ENCODE data around the gene MTIF3. TPM values are rescaled to one million over a fixed set of nuclear protein-coding genes. Genes with fewer than 3 reads are reported as not detected.

MTIF3 gene, protein sequence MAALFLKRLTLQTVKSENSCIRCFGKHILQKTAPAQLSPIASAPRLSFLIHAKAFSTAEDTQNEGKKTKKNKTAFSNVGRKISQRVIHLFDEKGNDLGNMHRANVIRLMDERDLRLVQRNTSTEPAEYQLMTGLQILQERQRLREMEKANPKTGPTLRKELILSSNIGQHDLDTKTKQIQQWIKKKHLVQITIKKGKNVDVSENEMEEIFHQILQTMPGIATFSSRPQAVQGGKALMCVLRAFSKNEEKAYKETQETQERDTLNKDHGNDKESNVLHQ
- 10 to 100 TPM; 26.0 to 51.1 TPM for total RNA-seq

DNA sequence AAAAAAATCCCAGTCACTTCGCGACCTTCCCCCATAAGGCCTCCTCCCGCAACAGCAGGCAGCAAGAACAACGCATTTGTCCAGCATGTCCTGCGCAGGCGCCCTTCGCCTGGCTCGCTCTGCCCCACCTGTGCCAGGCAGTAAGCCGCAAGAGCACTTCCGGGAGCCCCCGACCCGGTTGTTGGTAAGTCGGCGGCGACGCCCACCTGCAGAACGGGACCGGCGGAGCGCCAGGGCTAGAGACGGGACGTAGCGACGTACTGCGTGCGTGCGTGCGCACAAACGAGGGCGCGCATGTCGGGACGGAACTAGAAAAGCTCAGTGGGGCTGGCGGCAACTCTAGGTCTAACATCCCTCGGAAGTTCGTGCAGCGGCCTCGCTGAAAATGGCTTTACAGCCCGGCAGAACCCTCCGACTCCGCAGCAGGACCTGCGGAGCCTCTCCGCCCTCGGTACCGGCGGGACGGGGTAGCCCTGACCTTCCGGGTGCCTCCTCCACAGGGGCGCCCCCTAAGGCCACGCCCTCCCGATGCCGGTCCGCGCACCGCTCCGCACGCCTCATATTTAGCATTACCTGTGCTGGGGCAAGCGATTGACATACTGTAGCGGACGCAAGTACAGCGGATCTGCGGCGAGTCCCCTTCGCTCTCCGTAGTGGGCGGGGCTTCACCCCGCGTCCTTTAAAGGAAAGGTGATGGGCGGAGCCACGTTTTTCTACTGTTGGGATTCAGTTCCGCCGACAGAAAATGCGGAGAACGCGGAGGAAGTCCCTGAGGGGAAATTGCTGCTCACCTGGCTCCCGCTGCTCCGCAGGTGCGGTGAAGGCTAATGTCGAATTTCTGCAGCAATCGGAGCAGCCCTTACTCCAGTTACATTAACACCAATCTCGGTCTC, at the start of gene MTIF3:
TSS of gene MTIF3 (minus strand) at position 629 of the 893 bp plus-strand sequence. CDS start 10,116 bp downstream, outside the sequence.
- Histone ChIP-seq H3K36me3 (replicated peaks in 1 of 2; ENCODE audit: insufficient read depth in 1 of 2, low read depth in 2 of 2) (no peaks in the 10 kb centered on the region), H3K4me3 (peak within 1 kb of the TSS; percentile 35 to 91), H3K9me3 (no peaks in the 10 kb centered on the region), H3K27ac (peak within 1 kb of the TSS; percentile 98 to 100 (median 99)), H3K27me3 (no peaks in the 10 kb centered on the region), H3K4me1 (peaks cover 30% of the 10 kb centered on the region)
- intact Hi-C loops (cut with DNase I), result no loop called here
- TF ChIP-seq POLR2A (IDR thresholded peaks at IDR 0.05), result peak; percentile 77 to 98 (median 97)
- TF ChIP-seq, protein P1, sequence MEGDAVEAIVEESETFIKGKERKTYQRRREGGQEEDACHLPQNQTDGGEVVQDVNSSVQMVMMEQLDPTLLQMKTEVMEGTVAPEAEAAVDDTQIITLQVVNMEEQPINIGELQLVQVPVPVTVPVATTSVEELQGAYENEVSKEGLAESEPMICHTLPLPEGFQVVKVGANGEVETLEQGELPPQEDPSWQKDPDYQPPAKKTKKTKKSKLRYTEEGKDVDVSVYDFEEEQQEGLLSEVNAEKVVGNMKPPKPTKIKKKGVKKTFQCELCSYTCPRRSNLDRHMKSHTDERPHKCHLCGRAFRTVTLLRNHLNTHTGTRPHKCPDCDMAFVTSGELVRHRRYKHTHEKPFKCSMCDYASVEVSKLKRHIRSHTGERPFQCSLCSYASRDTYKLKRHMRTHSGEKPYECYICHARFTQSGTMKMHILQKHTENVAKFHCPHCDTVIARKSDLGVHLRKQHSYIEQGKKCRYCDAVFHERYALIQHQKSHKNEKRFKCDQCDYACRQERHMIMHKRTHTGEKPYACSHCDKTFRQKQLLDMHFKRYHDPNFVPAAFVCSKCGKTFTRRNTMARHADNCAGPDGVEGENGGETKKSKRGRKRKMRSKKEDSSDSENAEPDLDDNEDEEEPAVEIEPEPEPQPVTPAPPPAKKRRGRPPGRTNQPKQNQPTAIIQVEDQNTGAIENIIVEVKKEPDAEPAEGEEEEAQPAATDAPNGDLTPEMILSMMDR (IDR thresholded peaks at IDR 0.05), result peak in 4 of 7 experiments; percentile 3 to 22 (median 20)
- ATAC-seq, result peak; percentile 89
- WGBS, 2 donors, result 0% methylated on average over 19 to 73 of the region's 81 CpGs
- peak; percentile 97 to 98 (median 98) for DNase-seq

- H3K4me1 ChIP-seq, result no peaks in the 10 kb centered on the region
- intact Hi-C loops (cut with DNase I), result no loop called here
- H3K36me3 ChIP-seq (replicated peaks in 1 of 2; ENCODE audit: insufficient read depth in 1 of 2, low read depth in 2 of 2), result no peaks in the 10 kb centered on the region
- H3K9me3 ChIP-seq, result no peaks in the 10 kb centered on the region
- H3K27ac ChIP-seq, result no peak overlapping the region
- TF ChIP-seq, protein P1 (IDR thresholded peaks at IDR 0.05), result no peak
- H3K4me3 ChIP-seq, result no peak overlapping the region
- no peak for ATAC-seq
- WGBS, 2 donors, result 80 to 89% methylated on average over 11 of the region's 11 CpGs
- H3K27me3 ChIP-seq, result no peaks in the 10 kb centered on the region
- no peak for DNase-seq
Observed at GRCh38 chr13:27497563-27498230, 47.3 kb upstream of the MTIF3 start.

DNA sequence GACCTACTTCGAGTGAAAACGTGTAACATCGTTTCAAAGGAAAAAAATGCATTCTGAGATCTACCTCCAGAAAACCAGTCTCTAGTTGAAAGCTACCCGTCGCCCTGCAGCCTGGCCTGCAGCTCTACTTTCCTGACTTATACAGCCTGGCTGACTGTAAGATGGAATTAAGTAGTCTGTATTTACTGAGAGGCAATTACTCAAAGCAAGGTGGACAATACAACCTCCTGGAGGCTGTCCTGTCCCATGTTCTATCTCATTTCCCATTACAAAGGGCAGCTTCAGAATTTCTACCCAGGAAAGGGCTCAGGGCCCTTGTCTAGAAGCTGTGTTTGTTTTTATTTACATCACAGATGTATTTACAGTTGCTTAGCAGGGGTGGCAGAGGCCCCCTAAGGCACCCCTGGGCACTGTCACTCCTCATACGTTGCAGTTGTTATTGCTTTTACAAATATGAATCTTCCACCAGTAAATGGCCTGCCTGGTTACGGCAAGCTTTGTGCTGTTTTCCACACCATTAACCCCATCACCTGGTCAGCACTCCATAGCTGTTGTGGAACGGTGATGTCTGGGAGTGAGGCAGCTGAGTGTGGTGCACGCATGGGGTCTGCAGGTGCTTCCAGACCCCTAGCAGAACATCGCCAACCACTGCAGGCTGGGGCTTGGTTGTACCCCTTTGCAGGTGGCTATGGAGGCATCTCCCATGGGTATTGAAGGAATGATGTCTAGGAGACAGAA, 46.3 kb upstream of the MTIF3 start:
- no peak for TF ChIP-seq POLR2A (IDR thresholded peaks at IDR 0.05)
- TF ChIP-seq, protein P1 (IDR thresholded peaks at IDR 0.05), result no peak
- intact Hi-C loops (cut with DNase I), result no loop called here
- peak in 1 of 4 donors; percentile 9 for DNase-seq

GRCh38 chr13:27496006-27496405, 45.6 kb upstream of the MTIF3 start:
- ATAC-seq (no peak), DNase-seq (no peak)
- no peak for TF ChIP-seq POLR2A (IDR thresholded peaks at IDR 0.05)
- TF ChIP-seq, protein P1 (IDR thresholded peaks at IDR 0.05), result no peak
- 68 to 73% methylated on average over 4 of the region's 4 CpGs for WGBS, 2 donors
- Histone ChIP-seq H3K27me3 (no peaks in the 10 kb centered on the region), H3K36me3 (replicated peaks in 1 of 2; ENCODE audit: insufficient read depth in 1 of 2, low read depth in 2 of 2) (no peaks in the 10 kb centered on the region), H3K9me3 (no peaks in the 10 kb centered on the region), H3K4me1 (no peaks in the 10 kb centered on the region), H3K4me3 (no peak overlapping the region), H3K27ac (no peak overlapping the region)
- intact Hi-C loops (cut with DNase I), result no loop called here

More for the DNA sequence above, 46.3 kb upstream of the MTIF3 start:
- Histone ChIP-seq H3K4me3 (no peak overlapping the region), H3K27ac (no peak overlapping the region), H3K4me1 (no peaks in the 10 kb centered on the region), H3K36me3 (replicated peaks in 1 of 2; ENCODE audit: insufficient read depth in 1 of 2, low read depth in 2 of 2) (no peaks in the 10 kb centered on the region), H3K9me3 (no peaks in the 10 kb centered on the region), H3K27me3 (no peaks in the 10 kb centered on the region)
- 71 to 72% methylated on average over 8 to 10 of the region's 10 CpGs for WGBS, 2 donors
- no peak for ATAC-seq

Measured in body of pancreas (tissue), 4 donors.